ENCODE measurements around the gene EEA1. TPM values are rescaled to one million over a fixed set of nuclear protein-coding genes. Genes with fewer than 3 reads are reported as not detected.

Gene EEA1
- total RNA-seq, 1 donor from 2014 or later, result 31.1 TPM

GRCh38 chr12:92762773-92763172, 166.3 kb downstream of the EEA1 start:
- Mint-ChIP-seq H3K4me3 (ENCODE audit: unreplicated experiment) (no peak overlapping the region), H3K27me3 (ENCODE audit: unreplicated experiment) (no peaks in the 10 kb centered on the region), H3K36me3 (ENCODE audit: unreplicated experiment) (no peaks in the 10 kb centered on the region), H3K9me3 (ENCODE audit: unreplicated experiment) (no peaks in the 10 kb centered on the region), H3K27ac (ENCODE audit: unreplicated experiment) (no peak overlapping the region), H3K4me1 (ENCODE audit: unreplicated experiment) (no peaks in the 10 kb centered on the region)
- no peak for DNase-seq (ENCODE audit: extremely low spot score, unreplicated experiment)
- TF ChIP-seq CTCF (IDR thresholded peaks at IDR 0.05), result no peak

GRCh38 chr12:92759634-92760268, 169.3 kb downstream of the EEA1 start:
- no peak for DNase-seq (ENCODE audit: extremely low spot score, unreplicated experiment)
- no peak overlapping the region for H3K4me3 Mint-ChIP-seq (ENCODE audit: unreplicated experiment)
- no peaks in the 10 kb centered on the region for H3K36me3 Mint-ChIP-seq (ENCODE audit: unreplicated experiment)
- no peaks in the 10 kb centered on the region for H3K9me3 Mint-ChIP-seq (ENCODE audit: unreplicated experiment)
- no peaks in the 10 kb centered on the region for H3K27me3 Mint-ChIP-seq (ENCODE audit: unreplicated experiment)
- TF ChIP-seq CTCF (IDR thresholded peaks at IDR 0.05), result no peak
- no peak overlapping the region for H3K27ac Mint-ChIP-seq (ENCODE audit: unreplicated experiment)
- H3K4me1 Mint-ChIP-seq (ENCODE audit: unreplicated experiment), result no peaks in the 10 kb centered on the region

GRCh38 chr12:92757597-92758121, 171.4 kb downstream of the EEA1 start:
- Mint-ChIP-seq H3K9me3 (ENCODE audit: unreplicated experiment) (peaks cover 6% of the 10 kb centered on the region), H3K36me3 (ENCODE audit: unreplicated experiment) (no peaks in the 10 kb centered on the region), H3K4me1 (ENCODE audit: unreplicated experiment) (no peaks in the 10 kb centered on the region), H3K4me3 (ENCODE audit: unreplicated experiment) (no peak overlapping the region), H3K27me3 (ENCODE audit: unreplicated experiment) (no peaks in the 10 kb centered on the region), H3K27ac (ENCODE audit: unreplicated experiment) (no peak overlapping the region)
- no peak for TF ChIP-seq CTCF (IDR thresholded peaks at IDR 0.05)
- no peak for DNase-seq (ENCODE audit: extremely low spot score, unreplicated experiment)

GRCh38 chr12:92756898-92757596, 172.0 kb downstream of the EEA1 start:
- Mint-ChIP-seq H3K4me3 (ENCODE audit: unreplicated experiment) (no peak overlapping the region), H3K36me3 (ENCODE audit: unreplicated experiment) (no peaks in the 10 kb centered on the region), H3K27ac (ENCODE audit: unreplicated experiment) (no peak overlapping the region), H3K27me3 (ENCODE audit: unreplicated experiment) (no peaks in the 10 kb centered on the region), H3K9me3 (ENCODE audit: unreplicated experiment) (peaks cover 6% of the 10 kb centered on the region), H3K4me1 (ENCODE audit: unreplicated experiment) (no peaks in the 10 kb centered on the region)
- TF ChIP-seq CTCF (IDR thresholded peaks at IDR 0.05), result no peak
- no peak for DNase-seq (ENCODE audit: extremely low spot score, unreplicated experiment)
